ENCODE measurements around the gene MRAS.

The MRAS gene

GRCh38 chr3:138367911-138368310, 19.5 kb downstream of the MRAS start:
- no peak for TF ChIP-seq CTCF (IDR thresholded peaks at IDR 0.05; ENCODE audit: low read depth, low read length)
- no peak for DNase-seq (ENCODE audit: extremely low read depth, low read depth)

- no peak for DNase-seq (ENCODE audit: extremely low read depth, low read depth)
- TF ChIP-seq CTCF (IDR thresholded peaks at IDR 0.05; ENCODE audit: low read depth, low read length), result no peak
These were observed 20.9 kb downstream of the MRAS start for GRCh38 chr3:138369151-138369900.

GRCh38 chr3:138370321-138370720, 21.9 kb downstream of the MRAS start:
- no peak for DNase-seq (ENCODE audit: extremely low read depth, low read depth)
- no peak for TF ChIP-seq CTCF (IDR thresholded peaks at IDR 0.05; ENCODE audit: low read depth, low read length)

GRCh38 chr3:138371070-138371965, 22.9 kb downstream of the MRAS start:
- DNase-seq (ENCODE audit: extremely low read depth, low read depth), result no peak

GRCh38 chr3:138373087-138373735, 24.8 kb downstream of the MRAS start:
- no peak for TF ChIP-seq CTCF (IDR thresholded peaks at IDR 0.05; ENCODE audit: low read depth, low read length)
- no peak for DNase-seq (ENCODE audit: extremely low read depth, low read depth)

More at GRCh38 chr3:138371070-138371965, 22.9 kb downstream of the MRAS start:
- TF ChIP-seq CTCF (IDR thresholded peaks at IDR 0.05; ENCODE audit: low read depth, low read length), result no peak

- no peak for TF ChIP-seq CTCF (IDR thresholded peaks at IDR 0.05; ENCODE audit: low read depth, low read length)
- no peak for DNase-seq (ENCODE audit: extremely low read depth, low read depth)
These were observed 25.3 kb downstream of the MRAS start for GRCh38 chr3:138373736-138374094.
